WTC11 (cell line): ENCODE measurements around the gene DNAH14. TPM values are rescaled to one million over a fixed set of nuclear protein-coding genes. Genes with fewer than 3 reads are reported as not detected.
A peak's percentile ranks its signal among the peaks of the same experiment; 100 is the strongest.

ENCODE experiments used
- ATAC-seq: fragments of 200-7000 bp; cut with Tn5 transposase; 2 replicates; pipeline ENCODE4 v1.10.0; 2021; ENCODE audit warnings: mild to moderate bottlenecking, moderate library complexity
- CTCF ChIA-PET: fragments of 300-600 bp; sonication (Branson Sonifier 250); formaldehyde crosslinking; loops from one replicate; lab custom pipeline; 2021; ENCODE audit warnings: antibody characterized with exemption; lab: Charles Lee
- POLR2A ChIA-PET: fragments of 350-600 bp; sonication (Branson Sonifier 250); formaldehyde crosslinking; loops from one replicate; lab custom pipeline; 2021; ENCODE audit warnings: antibody characterized with exemption; lab: Charles Lee
- DNase-seq: peaks from one replicate; pipeline ENCODE4 v3.0.0; 2021; ENCODE audit warnings: low spot score
- H3K27ac Mint-ChIP-seq: 2 replicates; pipeline ENCODE4 v1.8.0; 2021; ENCODE audit warnings: mixed read lengths
- H3K27me3 Mint-ChIP-seq: 2 replicates; pipeline ENCODE4 v1.8.0; 2021; ENCODE audit warnings: low read depth, mild to moderate bottlenecking, moderate library complexity, mixed read lengths
- H3K36me3 Mint-ChIP-seq: 2 replicates; pipeline ENCODE4 v1.8.0; 2021; ENCODE audit warnings: mixed read lengths
- H3K4me1 Mint-ChIP-seq: 2 replicates; pipeline ENCODE4 v1.8.0; 2022; ENCODE audit warnings: mixed read lengths
- H3K4me3 Mint-ChIP-seq: 2 replicates; pipeline ENCODE4 v1.8.0; 2021; ENCODE audit warnings: mild to moderate bottlenecking, moderate library complexity, mixed read lengths
- H3K9me3 Mint-ChIP-seq: 2 replicates; pipeline ENCODE4 v1.8.0; 2021; ENCODE audit warnings: mixed read lengths
- AFF4 ChIP-seq: sonication (generic); formaldehyde crosslinking; IDR thresholded peaks from 2 replicates; pipeline ENCODE4 v1.8.1; 2023; ENCODE audit warnings: mild to moderate bottlenecking, missing genetic modification reagents, borderline replicate concordance
- E2F5 ChIP-seq: sonication (generic); formaldehyde crosslinking; IDR thresholded peaks from 2 replicates; pipeline ENCODE4 v1.8.1; 2022; ENCODE audit warnings: mild to moderate bottlenecking, moderate library complexity, missing genetic modification reagents
- ELF4 ChIP-seq: sonication (generic); formaldehyde crosslinking; IDR thresholded peaks from 2 replicates; pipeline ENCODE4 v1.8.1; 2022; ENCODE audit warnings: low read depth, mild to moderate bottlenecking, moderate library complexity, missing genetic modification reagents
- EMX1 ChIP-seq: fragments of 250-450 bp; sonication (Bioruptor Pico); IDR thresholded peaks from 2 replicates; pipeline ENCODE4 v1.8.0; 2021; ENCODE audit warnings: mild to moderate bottlenecking
- ETV6 ChIP-seq: sonication (generic); formaldehyde crosslinking; IDR thresholded peaks from 2 replicates; pipeline ENCODE4 v1.8.1; 2022; ENCODE audit warnings: mild to moderate bottlenecking, missing genetic modification reagents
- FOXK1 ChIP-seq: sonication (generic); formaldehyde crosslinking; IDR thresholded peaks from 2 replicates; pipeline ENCODE4 v1.8.0; 2022; ENCODE audit warnings: mild to moderate bottlenecking, moderate library complexity, missing genetic modification reagents
- GABPB1 ChIP-seq: sonication (generic); formaldehyde crosslinking; IDR thresholded peaks from 2 replicates; pipeline ENCODE4 v1.8.1; 2023; ENCODE audit warnings: mild to moderate bottlenecking, missing genetic modification reagents
- HMGA2 ChIP-seq: fragments of 250-450 bp; sonication (Bioruptor Pico); IDR thresholded peaks from 2 replicates; pipeline ENCODE4 v1.4.0; 2021; ENCODE audit warnings: mild to moderate bottlenecking, moderate library complexity
- KAT7 ChIP-seq: sonication (generic); formaldehyde crosslinking; IDR thresholded peaks from 2 replicates; pipeline ENCODE4 v1.8.1; 2023; ENCODE audit warnings: missing genetic modification reagents, mild to moderate bottlenecking, borderline replicate concordance
- MAX ChIP-seq: sonication (generic); formaldehyde crosslinking; IDR thresholded peaks from 2 replicates; pipeline ENCODE4 v1.8.0; 2022; ENCODE audit warnings: mild to moderate bottlenecking, missing genetic modification reagents
- MYBL2 ChIP-seq: sonication (generic); formaldehyde crosslinking; IDR thresholded peaks from 2 replicates; pipeline ENCODE4 v1.8.1; 2023; ENCODE audit warnings: mild to moderate bottlenecking, moderate library complexity, missing genetic modification reagents
- NFE2L1 ChIP-seq: sonication (generic); formaldehyde crosslinking; IDR thresholded peaks from 2 replicates; pipeline ENCODE4 v1.8.1; 2023; ENCODE audit warnings: missing genetic modification reagents
- NFYB ChIP-seq: sonication (generic); formaldehyde crosslinking; conservative IDR thresholded peaks from 2 replicates; pipeline ENCODE4 v1.8.0; 2022; ENCODE audit warnings: low read depth, missing genetic modification reagents
- NR3C1 ChIP-seq: sonication (generic); formaldehyde crosslinking; conservative IDR thresholded peaks from 2 replicates; pipeline ENCODE4 v1.8.1; 2023; ENCODE audit warnings: low read depth, mild to moderate bottlenecking, missing genetic modification reagents
- OVOL2 ChIP-seq: fragments of 250-450 bp; sonication (Bioruptor Pico); IDR thresholded peaks from 2 replicates; pipeline ENCODE4 v1.9.0; 2021; ENCODE audit warnings: mild to moderate bottlenecking, borderline replicate concordance
- RORB ChIP-seq: fragments of 250-450 bp; sonication (Bioruptor Pico); IDR thresholded peaks from 2 replicates; pipeline ENCODE4 v1.9.0; 2021; ENCODE audit warnings: mild to moderate bottlenecking
- SP1 ChIP-seq: sonication (generic); formaldehyde crosslinking; conservative IDR thresholded peaks from 2 replicates; pipeline ENCODE4 v1.8.1; 2022; ENCODE audit warnings: missing genetic modification reagents
- TP53 ChIP-seq: sonication (generic); formaldehyde crosslinking; IDR thresholded peaks from 2 replicates; pipeline ENCODE4 v1.8.1; 2023; ENCODE audit warnings: mild to moderate bottlenecking, missing genetic modification reagents
- USF1 ChIP-seq: sonication (generic); formaldehyde crosslinking; IDR thresholded peaks from 2 replicates; pipeline ENCODE4 v1.8.0; 2022; ENCODE audit warnings: mild to moderate bottlenecking, missing genetic modification reagents
- ZNF317 ChIP-seq: sonication (generic); formaldehyde crosslinking; IDR thresholded peaks from 2 replicates; pipeline ENCODE4 v1.8.1; 2023; ENCODE audit warnings: low read depth, mild to moderate bottlenecking, moderate library complexity, missing genetic modification reagents, borderline replicate concordance
- total RNA-seq: library from RNA; stranded (reverse); gene quantifications from 3 replicates; pipeline ENCODE4 v1.2.3, GENCODE V29; 2021
- TF ChIP-seq, protein P1 (sequence below): fragments of 250-450 bp; sonication (Bioruptor Pico); IDR thresholded peaks from 2 replicates; pipeline ENCODE4 v1.9.0; 2021; ENCODE audit warnings: moderate library complexity, mild to moderate bottlenecking, inconsistent platforms, borderline replicate concordance
- TF ChIP-seq, protein P2 (sequence below): fragments of 250-450 bp; sonication (Bioruptor Pico); IDR thresholded peaks from 2 replicates; pipeline ENCODE4 v1.9.0; 2021; ENCODE audit warnings: mild to moderate bottlenecking, borderline replicate concordance

DNAH14 gene
- total RNA-seq, 1 experiment from 2014 or later, result 34.1 TPM

- 0 out of 2 replicates have a peak, but pooled peaks have one; percentile 21 for TF ChIP-seq AFF4 (CRISPR knock-in tag)
- peak; percentile 90 for TF ChIP-seq NFYB
- no peak for TF ChIP-seq HMGA2 (CRISPR knock-in tag)
- TF ChIP-seq NFE2L1 (CRISPR knock-in tag), result peak; percentile 91
- TF ChIP-seq E2F5, result 0 out of 2 replicates have a peak, but pooled peaks have one; percentile 32
- peak; percentile 98 for TF ChIP-seq MYBL2 (CRISPR knock-in tag)
- TF ChIP-seq ZNF317 (CRISPR knock-in tag), result no peak
- TF ChIP-seq ELF4 (CRISPR knock-in tag), result no peak
- no peak for TF ChIP-seq RORB (CRISPR knock-in tag)
- peak; percentile 52; the same call in 1 of the 2 replicates for TF ChIP-seq MAX (CRISPR knock-in tag)
- TF ChIP-seq, protein P1, sequence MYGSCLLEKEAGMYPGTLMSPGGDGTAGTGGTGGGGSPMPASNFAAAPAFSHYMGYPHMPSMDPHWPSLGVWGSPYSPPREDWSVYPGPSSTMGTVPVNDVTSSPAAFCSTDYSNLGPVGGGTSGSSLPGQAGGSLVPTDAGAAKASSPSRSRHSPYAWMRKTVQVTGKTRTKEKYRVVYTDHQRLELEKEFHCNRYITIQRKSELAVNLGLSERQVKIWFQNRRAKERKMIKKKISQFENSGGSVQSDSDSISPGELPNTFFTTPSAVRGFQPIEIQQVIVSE (CRISPR knock-in tag), result no peak
- 0 out of 2 replicates have a peak, but pooled peaks have one; percentile 19 for TF ChIP-seq FOXK1 (CRISPR knock-in tag)
- TF ChIP-seq GABPB1, result 0 out of 2 replicates have a peak, but pooled peaks have one; percentile 22
- TF ChIP-seq KAT7 (CRISPR knock-in tag), result peak; percentile 44; the same call in 1 of the 2 replicates
- no peak for TF ChIP-seq TP53 (CRISPR knock-in tag)
- TF ChIP-seq, all 79 proteins: peak for 12
These were observed 498.8 kb downstream of the DNAH14 start (continued) for GRCh38 chr1:225428068-225428880.

DNA sequence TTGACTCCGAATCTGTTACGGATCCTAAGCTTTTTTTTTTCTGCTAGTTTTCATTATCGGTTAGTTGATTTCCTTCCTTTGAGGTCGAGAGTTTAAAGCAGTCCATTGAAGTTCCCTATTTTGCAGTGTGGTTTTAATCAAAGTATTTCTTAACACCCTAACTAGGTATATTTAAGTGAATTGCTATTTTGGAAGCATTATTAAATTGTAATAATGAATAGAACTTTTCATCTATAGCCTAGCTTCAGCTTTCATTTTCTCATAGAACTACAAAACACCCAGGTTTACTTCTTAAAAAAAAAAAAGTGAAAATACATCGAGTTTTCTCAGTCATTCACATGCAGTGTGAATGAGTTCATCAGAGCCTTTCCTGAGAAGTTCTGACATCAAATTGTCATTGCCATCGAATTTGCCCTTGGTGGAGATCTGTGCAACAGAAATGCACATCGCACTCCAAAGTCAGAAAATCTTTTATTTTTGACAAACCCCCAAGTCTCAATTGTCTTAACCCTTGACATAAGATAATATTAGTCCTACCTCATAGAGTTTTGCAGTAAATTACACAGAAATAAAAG, 499.5 kb downstream of the DNAH14 start:
- H3K36me3 Mint-ChIP-seq, result peaks cover 26% of the 10 kb centered on the region
- H3K4me3 Mint-ChIP-seq, result peak overlapping the region; percentile 79
- peak overlapping the region; percentile 80 for H3K27ac Mint-ChIP-seq
- H3K4me1 Mint-ChIP-seq, result peaks cover 44% of the 10 kb centered on the region
- ChIA-PET POLR2A (interaction anchor here (1.0 kb wide), 1 partner anchor 19 kb away, joined by 3 read pairs; no protein-coding TSS in a partner anchor), CTCF (interaction anchor here (0.6 to 1.7 kb wide), 6 partner anchors 13 to 979 kb away, joined by 3 to 5 read pairs (median 4); partner anchors contain the start of gene PARP1)
- peaks cover 41% of the 10 kb centered on the region for H3K27me3 Mint-ChIP-seq
- ATAC-seq (no peak), DNase-seq (no peak)
- peaks cover 19% of the 10 kb centered on the region for H3K9me3 Mint-ChIP-seq
- TF ChIP-seq USF1 (CRISPR knock-in tag) (no peak), ZNF317 (CRISPR knock-in tag) (no peak), ETV6 (CRISPR knock-in tag) (no peak), EMX1 (CRISPR knock-in tag) (no peak), OVOL2 (no peak), NR3C1 (CRISPR knock-in tag) (no peak), HMGA2 (CRISPR knock-in tag) (no peak), FOXK1 (CRISPR knock-in tag) (no peak), ELF4 (CRISPR knock-in tag) (no peak), SP1 (no peak)
- TF ChIP-seq, protein P2, sequence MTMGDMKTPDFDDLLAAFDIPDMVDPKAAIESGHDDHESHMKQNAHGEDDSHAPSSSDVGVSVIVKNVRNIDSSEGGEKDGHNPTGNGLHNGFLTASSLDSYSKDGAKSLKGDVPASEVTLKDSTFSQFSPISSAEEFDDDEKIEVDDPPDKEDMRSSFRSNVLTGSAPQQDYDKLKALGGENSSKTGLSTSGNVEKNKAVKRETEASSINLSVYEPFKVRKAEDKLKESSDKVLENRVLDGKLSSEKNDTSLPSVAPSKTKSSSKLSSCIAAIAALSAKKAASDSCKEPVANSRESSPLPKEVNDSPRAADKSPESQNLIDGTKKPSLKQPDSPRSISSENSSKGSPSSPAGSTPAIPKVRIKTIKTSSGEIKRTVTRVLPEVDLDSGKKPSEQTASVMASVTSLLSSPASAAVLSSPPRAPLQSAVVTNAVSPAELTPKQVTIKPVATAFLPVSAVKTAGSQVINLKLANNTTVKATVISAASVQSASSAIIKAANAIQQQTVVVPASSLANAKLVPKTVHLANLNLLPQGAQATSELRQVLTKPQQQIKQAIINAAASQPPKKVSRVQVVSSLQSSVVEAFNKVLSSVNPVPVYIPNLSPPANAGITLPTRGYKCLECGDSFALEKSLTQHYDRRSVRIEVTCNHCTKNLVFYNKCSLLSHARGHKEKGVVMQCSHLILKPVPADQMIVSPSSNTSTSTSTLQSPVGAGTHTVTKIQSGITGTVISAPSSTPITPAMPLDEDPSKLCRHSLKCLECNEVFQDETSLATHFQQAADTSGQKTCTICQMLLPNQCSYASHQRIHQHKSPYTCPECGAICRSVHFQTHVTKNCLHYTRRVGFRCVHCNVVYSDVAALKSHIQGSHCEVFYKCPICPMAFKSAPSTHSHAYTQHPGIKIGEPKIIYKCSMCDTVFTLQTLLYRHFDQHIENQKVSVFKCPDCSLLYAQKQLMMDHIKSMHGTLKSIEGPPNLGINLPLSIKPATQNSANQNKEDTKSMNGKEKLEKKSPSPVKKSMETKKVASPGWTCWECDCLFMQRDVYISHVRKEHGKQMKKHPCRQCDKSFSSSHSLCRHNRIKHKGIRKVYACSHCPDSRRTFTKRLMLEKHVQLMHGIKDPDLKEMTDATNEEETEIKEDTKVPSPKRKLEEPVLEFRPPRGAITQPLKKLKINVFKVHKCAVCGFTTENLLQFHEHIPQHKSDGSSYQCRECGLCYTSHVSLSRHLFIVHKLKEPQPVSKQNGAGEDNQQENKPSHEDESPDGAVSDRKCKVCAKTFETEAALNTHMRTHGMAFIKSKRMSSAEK, result no peak
